ENCODE measurements around the gene EPHB1.

DNA sequence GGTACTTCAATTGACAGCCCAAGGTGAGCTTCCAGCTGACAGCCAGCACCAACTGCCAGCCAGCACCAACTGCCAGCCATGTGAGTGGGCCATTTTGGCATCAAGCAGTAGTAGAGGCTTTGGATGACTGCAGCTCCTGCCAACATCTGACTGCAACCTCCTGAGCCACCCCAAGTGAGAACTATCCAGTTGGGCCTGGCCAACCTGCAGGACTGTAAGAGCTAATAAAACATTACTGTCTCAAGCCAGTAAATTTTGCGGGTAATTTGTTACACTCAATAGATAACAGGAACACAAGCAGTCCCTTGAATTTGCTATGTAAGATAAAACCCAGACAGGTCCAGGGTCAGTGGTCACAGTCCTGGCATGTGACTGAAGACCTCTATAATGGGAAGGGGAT, 29.7 kb downstream of the EPHB1 start:
- no peak for TF ChIP-seq GATA2 (IDR thresholded peaks at IDR 0.05; ENCODE audit: low read depth, low read length)
- TF ChIP-seq GATA3 (IDR thresholded peaks at IDR 0.05; ENCODE audit: low read depth, low read length): no peak

Measured in SH-SY5Y (cell line).